GM12872 (cell line): ENCODE measurements around the gene PHLDB1.

ENCODE experiments used
- TF ChIP-seq, protein P1 (sequence below): IDR thresholded peaks from 3 replicates; pipeline ENCODE4 v1.5.1; 2011; ENCODE audit warnings: low read depth, mild to moderate bottlenecking, low read length, moderate library complexity; ENCODE audit not compliant: insufficient read depth

Gene PHLDB1

DNA sequence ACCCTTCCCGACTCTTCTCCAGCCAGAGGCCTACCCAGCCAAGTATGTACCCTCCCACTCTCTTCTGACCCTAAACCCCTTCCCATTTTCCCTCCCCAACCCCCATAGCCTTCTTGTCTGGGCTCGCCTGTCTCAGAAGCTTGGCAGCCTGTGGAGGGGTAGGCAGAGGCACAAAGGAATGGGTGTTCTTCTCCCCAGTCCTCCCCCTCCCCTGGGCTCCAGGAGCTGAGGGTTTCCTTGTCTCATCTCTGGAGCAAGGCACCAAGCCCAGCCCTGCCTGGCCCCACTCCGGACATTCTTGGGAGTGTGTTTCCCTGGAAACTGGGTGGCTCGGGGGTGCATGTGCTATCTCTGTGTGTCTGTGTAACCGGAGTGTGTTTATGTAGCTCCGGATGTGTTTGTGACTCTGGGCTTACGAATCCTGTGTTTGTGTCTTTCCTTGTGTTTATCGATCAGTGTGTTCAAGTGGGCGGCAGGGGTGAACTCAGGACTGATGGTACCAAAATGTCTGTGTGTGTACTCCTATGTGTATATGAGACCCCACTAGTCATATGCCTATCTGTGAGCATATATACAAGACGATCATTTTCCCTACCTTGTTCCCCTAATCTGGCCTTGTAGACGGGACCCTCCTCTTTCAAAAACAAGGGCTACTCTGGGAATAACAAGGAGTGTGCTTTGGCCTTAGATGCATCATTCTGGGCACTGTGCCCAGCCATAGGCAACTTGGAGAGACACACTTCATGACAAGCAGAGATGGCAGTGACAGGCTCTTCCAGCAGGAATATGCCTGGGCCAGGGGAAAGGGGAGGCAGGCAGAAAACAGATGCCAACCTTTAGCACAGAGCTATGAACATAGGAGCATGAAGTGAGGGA lies 10.9 kb downstream of the PHLDB1 start:
- TF ChIP-seq, protein P1, sequence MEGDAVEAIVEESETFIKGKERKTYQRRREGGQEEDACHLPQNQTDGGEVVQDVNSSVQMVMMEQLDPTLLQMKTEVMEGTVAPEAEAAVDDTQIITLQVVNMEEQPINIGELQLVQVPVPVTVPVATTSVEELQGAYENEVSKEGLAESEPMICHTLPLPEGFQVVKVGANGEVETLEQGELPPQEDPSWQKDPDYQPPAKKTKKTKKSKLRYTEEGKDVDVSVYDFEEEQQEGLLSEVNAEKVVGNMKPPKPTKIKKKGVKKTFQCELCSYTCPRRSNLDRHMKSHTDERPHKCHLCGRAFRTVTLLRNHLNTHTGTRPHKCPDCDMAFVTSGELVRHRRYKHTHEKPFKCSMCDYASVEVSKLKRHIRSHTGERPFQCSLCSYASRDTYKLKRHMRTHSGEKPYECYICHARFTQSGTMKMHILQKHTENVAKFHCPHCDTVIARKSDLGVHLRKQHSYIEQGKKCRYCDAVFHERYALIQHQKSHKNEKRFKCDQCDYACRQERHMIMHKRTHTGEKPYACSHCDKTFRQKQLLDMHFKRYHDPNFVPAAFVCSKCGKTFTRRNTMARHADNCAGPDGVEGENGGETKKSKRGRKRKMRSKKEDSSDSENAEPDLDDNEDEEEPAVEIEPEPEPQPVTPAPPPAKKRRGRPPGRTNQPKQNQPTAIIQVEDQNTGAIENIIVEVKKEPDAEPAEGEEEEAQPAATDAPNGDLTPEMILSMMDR, result no peak

DNA sequence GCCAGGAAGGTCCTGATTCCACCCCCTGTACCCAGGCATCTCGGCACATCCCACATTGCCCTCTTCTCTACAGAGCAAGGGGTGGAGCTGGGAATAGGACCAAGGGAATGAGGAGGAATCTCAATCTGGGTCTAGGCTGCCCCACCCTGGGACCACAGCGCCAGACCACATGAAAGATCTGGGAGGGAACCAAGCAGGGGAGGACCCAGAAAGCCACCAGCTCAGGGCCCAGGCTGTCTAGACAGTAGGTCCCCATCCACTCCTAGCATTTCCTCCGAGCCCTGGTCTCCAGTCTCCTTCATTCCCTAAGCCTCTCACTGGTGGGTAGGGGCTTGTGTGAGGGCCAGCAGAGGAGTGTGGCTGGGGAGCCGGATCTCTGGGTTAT lies 11.6 kb downstream of the PHLDB1 start:
- TF ChIP-seq, protein P1, result no peak

DNA sequence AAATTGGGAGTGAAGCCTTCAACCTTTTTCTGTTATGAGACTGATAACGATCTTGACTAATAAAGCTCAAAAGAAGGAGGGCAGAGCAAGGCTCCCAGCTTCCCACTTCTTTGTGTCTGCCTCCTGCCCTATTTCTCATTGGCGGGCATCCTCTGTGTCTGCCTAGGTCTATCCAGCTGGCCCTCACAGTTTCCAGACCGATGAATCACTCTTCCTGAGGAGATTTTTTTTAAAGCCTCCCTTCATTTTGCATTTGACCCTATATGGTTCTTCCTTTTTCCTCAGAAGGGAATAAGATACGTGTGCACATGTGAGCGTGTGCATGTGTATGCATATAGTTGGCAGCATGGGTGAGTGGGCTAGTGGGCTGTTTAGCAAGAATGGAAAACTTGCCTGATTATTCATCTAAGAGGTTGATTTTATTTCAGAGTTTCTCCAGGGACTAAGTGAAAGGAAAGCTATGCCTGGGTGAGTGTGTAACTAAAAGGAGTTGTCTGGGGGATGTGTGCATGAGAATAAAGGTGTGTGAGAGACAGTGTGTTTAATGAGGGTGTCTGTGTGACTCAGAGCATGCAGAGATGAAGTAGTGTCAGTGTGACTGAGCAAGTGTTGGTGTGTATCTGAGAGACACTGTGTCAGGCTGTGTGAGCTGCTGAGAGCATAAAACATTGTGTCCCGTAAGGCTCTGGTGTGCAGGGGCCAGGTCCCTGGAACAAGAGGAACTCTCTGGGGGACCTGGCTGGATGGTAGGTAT lies 12.2 kb downstream of the PHLDB1 start:
- TF ChIP-seq, protein P1, result no peak

DNA sequence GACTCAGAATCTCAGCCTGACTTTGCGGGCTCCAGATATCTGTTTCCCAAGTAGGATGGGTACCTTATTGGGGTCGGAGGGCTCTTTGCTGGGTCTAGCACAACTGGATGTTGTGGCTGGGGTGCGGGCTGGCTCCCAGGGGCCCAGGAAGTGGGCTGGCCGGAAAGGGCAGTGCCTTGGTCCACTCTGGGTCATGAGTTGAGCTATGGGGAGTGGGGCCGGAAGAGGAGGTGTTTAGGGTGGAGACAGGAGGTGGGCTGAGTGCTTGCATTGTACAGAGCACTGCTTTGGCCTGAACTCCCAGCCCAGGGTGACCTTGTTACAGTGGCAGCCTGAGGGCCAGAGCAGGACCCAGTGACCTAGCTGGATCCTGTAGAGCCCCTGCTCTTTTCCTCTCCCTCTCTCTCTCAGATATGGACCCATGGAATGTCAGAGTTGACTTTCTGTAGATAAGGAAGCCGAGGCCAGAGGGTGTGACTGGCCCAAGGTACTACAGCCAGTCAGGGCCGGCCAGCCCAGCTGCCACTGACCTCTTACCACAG lies 13.2 kb downstream of the PHLDB1 start:
- TF ChIP-seq, protein P1, result no peak

DNA sequence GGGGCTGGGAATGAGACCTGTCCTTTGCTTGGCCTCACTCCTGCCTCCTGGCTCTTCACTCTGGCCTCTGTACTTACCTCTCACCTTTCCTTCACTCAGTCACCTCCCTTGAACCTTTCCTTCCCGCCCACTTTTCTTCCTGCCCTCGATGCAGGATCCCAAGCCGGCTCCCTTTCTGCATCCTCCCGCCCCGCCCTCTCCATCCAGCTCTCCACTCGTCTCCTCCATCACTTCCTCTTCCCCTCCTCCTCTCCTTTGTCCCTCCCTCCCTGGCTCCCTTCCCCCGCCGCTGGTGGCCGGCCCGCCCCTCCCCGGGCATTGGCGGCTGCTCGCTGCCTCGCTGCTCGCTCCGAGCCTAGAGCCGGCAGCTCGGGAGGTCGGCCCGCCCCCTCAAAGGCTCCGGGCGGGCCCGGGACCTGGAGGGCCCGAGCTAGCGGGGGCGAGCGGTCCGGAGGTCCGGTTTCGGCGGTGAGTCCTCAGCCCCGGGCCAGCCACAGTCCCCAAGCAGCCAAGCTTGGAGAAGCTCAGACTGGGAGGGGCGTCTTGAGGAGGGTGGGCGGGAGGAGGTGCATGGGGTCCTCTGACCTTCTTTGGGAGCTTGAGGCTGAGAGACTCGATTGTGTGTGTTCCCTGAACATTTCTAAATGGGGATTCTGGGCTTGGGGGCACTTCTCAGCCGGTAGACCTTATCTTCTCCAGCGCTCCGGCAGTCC lies 13.8 kb downstream of the PHLDB1 start:
- TF ChIP-seq, protein P1, result no peak

DNA sequence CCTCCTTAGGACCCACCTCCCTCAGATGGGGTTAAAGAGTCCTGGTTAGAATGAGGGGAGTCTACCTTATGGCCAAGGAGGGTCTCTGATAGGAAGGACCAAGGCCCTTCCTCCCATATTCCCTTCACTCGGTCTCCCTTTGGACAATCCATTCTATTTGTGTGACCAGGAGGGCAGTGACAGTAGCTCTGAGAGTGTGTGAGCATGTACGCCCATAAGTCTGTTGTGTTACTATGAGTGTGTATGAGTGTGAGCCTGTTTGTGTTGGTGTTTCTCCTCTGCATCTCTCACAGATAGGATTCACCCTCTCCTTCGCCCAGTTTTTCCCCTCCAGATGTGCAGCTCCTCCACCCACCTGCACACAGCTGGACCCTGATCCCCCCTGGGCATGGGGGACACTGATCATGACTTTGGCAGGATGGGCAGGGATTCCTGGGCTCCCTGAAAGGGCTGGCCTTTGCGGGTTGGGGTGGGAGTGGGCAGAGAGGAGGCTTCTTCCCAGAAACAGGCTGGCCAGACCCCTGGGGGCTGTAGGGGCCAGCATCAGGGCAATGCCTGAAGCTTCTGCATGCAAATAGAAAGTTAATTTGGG lies 14.5 kb downstream of the PHLDB1 start:
- TF ChIP-seq, protein P1, result no peak
